IMR-90 (cell line): ENCODE measurements around the gene DCDC2. TPM values are rescaled to one million over a fixed set of nuclear protein-coding genes. Genes with fewer than 3 reads are reported as not detected.

Experiments used
- ATAC-seq: fragments of 200-7000 bp; cut with Tn5 transposase; 2 replicates; pipeline ENCODE4 v1.9.1; 2020; ENCODE audit warnings: low read depth, mild to moderate bottlenecking, moderate library complexity
- BruUV-seq: library from RNA; stranded (reverse); fragments of 400-500 nt; replicated peaks from 2 replicates; lab custom pipeline; 2021; lab: Mats Ljungman, UMichigan
- CTCF ChIA-PET: fragments of 300-600 bp; formaldehyde crosslinking; extraction: SDS; loops from one replicate; lab custom pipeline; 2021; ENCODE audit warnings: antibody characterized with exemption; lab: Yijun Ruan, JAX
- POLR2A ChIA-PET: fragments of 300-600 bp; sonication (Branson Sonifier 250); formaldehyde crosslinking; loops from one replicate; lab custom pipeline; 2022; ENCODE audit warnings: antibody characterized with exemption; ENCODE audit not compliant: unreplicated experiment; lab: Charles Lee
- DNase-seq: peaks from one replicate; pipeline ENCODE4 v3.0.0; 2013
- H2AFZ ChIP-seq: replicated peaks from 2 replicates; pipeline ENCODE3; 2013; ENCODE audit warnings: low read length, mild to moderate bottlenecking; ENCODE audit not compliant: poor library complexity
- H2AK5ac ChIP-seq: 2 replicates; pipeline ENCODE4 v1.6.1; 2013; ENCODE audit warnings: low read depth, low read length, inconsistent platforms
- H2AK9ac ChIP-seq: replicated peaks from 2 replicates; pipeline ENCODE3; 2013; ENCODE audit warnings: mild to moderate bottlenecking, low read depth, low read length, moderate library complexity; ENCODE audit not compliant: poor library complexity
- H2BK120ac ChIP-seq: 2 replicates; pipeline ENCODE4 v1.6.1; 2013; ENCODE audit warnings: low read depth, low read length, inconsistent platforms
- H2BK15ac ChIP-seq: 3 replicates; pipeline ENCODE4 v1.6.1; 2013; ENCODE audit warnings: low read depth, low read length, inconsistent platforms
- H2BK20ac ChIP-seq: 2 replicates; pipeline ENCODE4 v1.6.1; 2013; ENCODE audit warnings: low read depth, mild to moderate bottlenecking, inconsistent platforms, low read length, moderate library complexity
- H2BK5ac ChIP-seq: 2 replicates; pipeline ENCODE4 v1.6.1; 2013; ENCODE audit warnings: mild to moderate bottlenecking, low read depth, low read length, inconsistent platforms; ENCODE audit not compliant: poor library complexity, severe bottlenecking
- H3K14ac ChIP-seq: replicated peaks from 2 replicates; pipeline ENCODE4 v1.6.1; 2013; ENCODE audit warnings: low read depth, low read length, inconsistent platforms
- H3K18ac ChIP-seq: 2 replicates; pipeline ENCODE4 v1.6.1; 2013; ENCODE audit warnings: low read depth, low read length, control low read depth
- H3K23ac ChIP-seq: 2 replicates; pipeline ENCODE4 v1.6.1; 2013; ENCODE audit warnings: low read depth, low read length, inconsistent platforms
- H3K27ac ChIP-seq: 2 replicates; pipeline ENCODE4 v1.5.1; 2013; ENCODE audit warnings: mild to moderate bottlenecking, control low read depth, low read length; ENCODE audit not compliant: insufficient read depth
- H3K27me3 ChIP-seq: 2 replicates; pipeline ENCODE4 v1.6.1; 2013; ENCODE audit warnings: low read length; ENCODE audit not compliant: control insufficient read depth, insufficient read depth
- H3K36me3 ChIP-seq: 2 replicates; pipeline ENCODE4 v1.6.1; 2013; ENCODE audit warnings: low read length, mixed read lengths; ENCODE audit not compliant: control insufficient read depth, insufficient read depth
- H3K4ac ChIP-seq: 2 replicates; pipeline ENCODE4 v1.6.1; 2013; ENCODE audit warnings: low read depth, low read length, inconsistent platforms
- H3K4me1 ChIP-seq: 2 replicates; pipeline ENCODE4 v1.6.1; 2013; ENCODE audit warnings: low read length, mixed read lengths; ENCODE audit not compliant: control insufficient read depth, insufficient read depth
- H3K4me2 ChIP-seq: 2 replicates; pipeline ENCODE4 v1.6.1; 2013; ENCODE audit warnings: low read depth, mild to moderate bottlenecking, control low read depth, low read length, moderate library complexity
- H3K4me3 ChIP-seq: 2 replicates; pipeline ENCODE4 v1.5.1; 2013; ENCODE audit warnings: low read depth, mild to moderate bottlenecking, control low read depth, low read length, moderate library complexity; ENCODE audit not compliant: insufficient read depth
- H3K56ac ChIP-seq: 2 replicates; pipeline ENCODE4 v1.6.1; 2013; ENCODE audit warnings: low read length, inconsistent platforms; ENCODE audit not compliant: insufficient read depth; ENCODE audit errors: extremely low read depth
- H3K79me1 ChIP-seq, 2 experiments: 2 replicates each; pipeline ENCODE4 v1.6.1; 2013; ENCODE audit warnings: low read length in 2 of 2, inconsistent platforms in 1 of 2, low read depth in 1 of 2
- H3K9ac ChIP-seq: 2 replicates; pipeline ENCODE4 v1.6.1; 2013; ENCODE audit warnings: low read depth, low read length, control low read depth
- H3K9me1 ChIP-seq: 2 replicates; pipeline ENCODE4 v1.6.1; 2013; ENCODE audit warnings: low read length, inconsistent platforms; ENCODE audit not compliant: insufficient read depth
- H3K9me3 ChIP-seq: 2 replicates; pipeline ENCODE4 v1.6.1; 2013; ENCODE audit warnings: low read length; ENCODE audit not compliant: control insufficient read depth, insufficient read depth
- H4K20me1 ChIP-seq: 2 replicates; pipeline ENCODE4 v1.6.1; 2013; ENCODE audit warnings: low read length, inconsistent platforms; ENCODE audit not compliant: insufficient read depth
- H4K5ac ChIP-seq: 2 replicates; pipeline ENCODE4 v1.6.1; 2013; ENCODE audit warnings: mild to moderate bottlenecking, low read depth, low read length, control low read depth
- H4K8ac ChIP-seq, 2 experiments: 2 replicates each; pipeline ENCODE4 v1.6.1; 2013; ENCODE audit warnings: low read depth in 2 of 2, low read length in 2 of 2, control low read depth in 1 of 2, inconsistent platforms in 1 of 2
- H4K91ac ChIP-seq: 2 replicates; pipeline ENCODE4 v1.6.1; 2013; ENCODE audit warnings: low read depth, low read length, inconsistent platforms; ENCODE audit not compliant: insufficient read depth
- BHLHE40 ChIP-seq: fragments of 150-350 bp; IDR thresholded peaks from 2 replicates; pipeline ENCODE4 v1.6.1; 2016; ENCODE audit warnings: mild to moderate bottlenecking, low read depth, low read length
- CEBPB ChIP-seq: IDR thresholded peaks from 2 replicates; pipeline ENCODE4 v1.6.1; 2012; ENCODE audit warnings: low read depth, low read length, improper control_type of control experiment
- CHD1 ChIP-seq: IDR thresholded peaks from 2 replicates; pipeline ENCODE4 v1.6.1; 2012; ENCODE audit warnings: low read depth, low read length, improper control_type of control experiment
- FOS ChIP-seq: fragments of 150-350 bp; IDR thresholded peaks from 2 replicates; pipeline ENCODE4 v1.6.1; 2016; ENCODE audit warnings: low read depth, low read length
- MAFK ChIP-seq: IDR thresholded peaks from 2 replicates; pipeline ENCODE4 v1.6.1; 2012; ENCODE audit warnings: low read depth, low read length, improper control_type of control experiment
- MAZ ChIP-seq: IDR thresholded peaks from 2 replicates; pipeline ENCODE4 v1.6.1; 2012; ENCODE audit warnings: low read depth, mild to moderate bottlenecking, low read length, improper control_type of control experiment, moderate library complexity, borderline replicate concordance
- MXI1 ChIP-seq: IDR thresholded peaks from 2 replicates; pipeline ENCODE4 v1.6.1; 2012; ENCODE audit warnings: low read depth, mild to moderate bottlenecking, low read length, moderate library complexity, borderline replicate concordance
- NFE2L2 ChIP-seq: fragments of 150-350 bp; IDR thresholded peaks from 2 replicates; pipeline ENCODE4 v1.6.1; 2016; ENCODE audit warnings: low read depth, mild to moderate bottlenecking, low read length
- POLR2A ChIP-seq: IDR thresholded peaks from 2 replicates; pipeline ENCODE4 v1.6.1; 2012; ENCODE audit warnings: mild to moderate bottlenecking, low read depth, low read length
- RAD21 ChIP-seq: IDR thresholded peaks from 2 replicates; pipeline ENCODE4 v1.6.1; 2012; ENCODE audit warnings: low read length, improper control_type of control experiment
- RCOR1 ChIP-seq: IDR thresholded peaks from 2 replicates; pipeline ENCODE4 v1.6.1; 2012; ENCODE audit warnings: mild to moderate bottlenecking, low read length, improper control_type of control experiment; ENCODE audit not compliant: insufficient replicate concordance
- RFX5 ChIP-seq: IDR thresholded peaks from 2 replicates; pipeline ENCODE4 v1.8.0; 2012; ENCODE audit warnings: low read depth, mild to moderate bottlenecking, low read length, moderate library complexity
- SMC3 ChIP-seq: fragments of 150-350 bp; IDR thresholded peaks from 2 replicates; pipeline ENCODE4 v1.6.1; 2016; ENCODE audit warnings: low read depth, mild to moderate bottlenecking, antibody characterized with exemption, low read length, moderate library complexity
- WGBS, 2 experiments: methylation state at CpG; one replicate each; pipeline versions ENCODE4 v1.1.5 to v1.1.7; 2013; ENCODE audit warnings: missing lambda C conversion rate in 2 of 2; ENCODE audit not compliant: insufficient read length in 1 of 2; ENCODE audit errors: extremely low coverage in 2 of 2; 5-methylcytosine and 5-hydroxymethylcytosine counted together
- dilution Hi-C: fragments of 300-500 bp; cut with HindIII; formaldehyde crosslinking; loops from one replicate; pipeline ENCODE4 v1.14.3; 2018; ENCODE audit warnings: low sequenced_read_pairs; ENCODE audit not compliant: unreplicated experiment
- in situ Hi-C: fragments of 300-500 bp; cut with MboI; formaldehyde crosslinking; loops from 3 replicates; pipeline ENCODE4 v1.14.3; 2019; ENCODE audit warnings: low sequenced_read_pairs, inconsistent platforms, mixed read lengths
- intact Hi-C: fragments of 100-400 bp; cut with micrococcal nuclease; formaldehyde crosslinking; loops from 2 replicates; pipeline ENCODE4 v1.10.0; 2022
- polyA plus RNA-seq, 3 experiments: library from polyadenylated mRNA; depleted of rRNA; stranded (reverse); fragments of >200 nt; gene quantifications; 2 replicates each; pipeline ENCODE4 v1.2.3, GENCODE V29; 2012; ENCODE audit warnings: low replicate concordance in 1 of 3
- total RNA-seq: library from RNA; depleted of rRNA; stranded (reverse); fragments of >200 nt; gene quantifications from 2 replicates; pipeline ENCODE4 v1.2.3, GENCODE V29; 2012
- TF ChIP-seq, protein P1 (sequence below): fragments of 150-350 bp; IDR thresholded peaks from 2 replicates; pipeline ENCODE4 v1.6.1; 2016; ENCODE audit warnings: low read depth, mild to moderate bottlenecking, low read length, moderate library complexity, borderline replicate concordance
- TF ChIP-seq, protein P2 (sequence below): fragments of 150-350 bp; IDR thresholded peaks from 2 replicates; pipeline ENCODE4 v1.6.1; 2017; ENCODE audit warnings: mild to moderate bottlenecking, antibody characterized with exemption, low read length, low read depth

Gene DCDC2
- total and polyA plus RNA-seq, 2 of the 4 experiments (the other 2 are of a cell fraction) = not detected

DNA sequence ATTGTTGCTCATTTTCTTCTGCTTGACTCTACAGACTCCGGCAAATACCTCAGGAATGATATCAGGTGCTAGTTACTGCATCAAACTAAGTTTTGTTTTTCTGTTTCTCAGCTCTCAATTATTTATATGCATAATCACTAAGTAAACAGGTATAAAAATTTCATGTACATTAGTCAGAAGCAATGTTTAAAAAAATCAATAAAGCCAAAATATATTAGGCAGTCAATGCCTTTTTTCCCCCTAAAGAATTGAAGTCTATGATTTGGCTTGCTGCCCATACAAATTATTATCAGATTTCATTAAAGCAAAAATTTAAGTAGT lies 24.3 kb upstream of the DCDC2 start:
- intact Hi-C loops (no loop called here), dilution Hi-C loops (no loop called here), in situ Hi-C loops (no loop called here)
- no peaks in the 10 kb centered on the region for H3K4me1 ChIP-seq
- DNase-seq (no peak), ATAC-seq (no peak)
- no TSS peak for BruUV-seq
- no peak overlapping the region for H3K18ac ChIP-seq
- no peaks in the 10 kb centered on the region for H3K9me1 ChIP-seq
- no peak overlapping the region for H2BK120ac ChIP-seq
- no peak overlapping the region for H3K4ac ChIP-seq
- no peak overlapping the region for H2AK5ac ChIP-seq
- H3K79me1 ChIP-seq = no peaks in the 10 kb centered on the region
- no peak overlapping the region for H3K27ac ChIP-seq
- no peak overlapping the region for H2AK9ac ChIP-seq
- ChIA-PET POLR2A (no interaction called here), CTCF (interaction anchor here (0.8 kb wide), 1 partner anchor 99 kb away, joined by 3 read pairs; no protein-coding TSS in a partner anchor)
- no peaks in the 10 kb centered on the region for H3K9me3 ChIP-seq
- no peaks in the 10 kb centered on the region for H4K20me1 ChIP-seq
- TF ChIP-seq CEBPB = no peak
- TF ChIP-seq RCOR1 = no peak
- no peak for TF ChIP-seq MXI1
- TF ChIP-seq, protein P1, sequence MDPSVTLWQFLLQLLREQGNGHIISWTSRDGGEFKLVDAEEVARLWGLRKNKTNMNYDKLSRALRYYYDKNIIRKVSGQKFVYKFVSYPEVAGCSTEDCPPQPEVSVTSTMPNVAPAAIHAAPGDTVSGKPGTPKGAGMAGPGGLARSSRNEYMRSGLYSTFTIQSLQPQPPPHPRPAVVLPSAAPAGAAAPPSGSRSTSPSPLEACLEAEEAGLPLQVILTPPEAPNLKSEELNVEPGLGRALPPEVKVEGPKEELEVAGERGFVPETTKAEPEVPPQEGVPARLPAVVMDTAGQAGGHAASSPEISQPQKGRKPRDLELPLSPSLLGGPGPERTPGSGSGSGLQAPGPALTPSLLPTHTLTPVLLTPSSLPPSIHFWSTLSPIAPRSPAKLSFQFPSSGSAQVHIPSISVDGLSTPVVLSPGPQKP = no peak
- TF ChIP-seq BHLHE40 = no peak
- TF ChIP-seq MAFK = no peak
- TF ChIP-seq CHD1 = no peak
- no peak for TF ChIP-seq NFE2L2
- no peak for TF ChIP-seq MAZ
- no peak for TF ChIP-seq RFX5
- no peak for TF ChIP-seq RAD21
- no peak for TF ChIP-seq POLR2A
- TF ChIP-seq SMC3 = no peak
- TF ChIP-seq FOS = no peak
- TF ChIP-seq, protein P2, sequence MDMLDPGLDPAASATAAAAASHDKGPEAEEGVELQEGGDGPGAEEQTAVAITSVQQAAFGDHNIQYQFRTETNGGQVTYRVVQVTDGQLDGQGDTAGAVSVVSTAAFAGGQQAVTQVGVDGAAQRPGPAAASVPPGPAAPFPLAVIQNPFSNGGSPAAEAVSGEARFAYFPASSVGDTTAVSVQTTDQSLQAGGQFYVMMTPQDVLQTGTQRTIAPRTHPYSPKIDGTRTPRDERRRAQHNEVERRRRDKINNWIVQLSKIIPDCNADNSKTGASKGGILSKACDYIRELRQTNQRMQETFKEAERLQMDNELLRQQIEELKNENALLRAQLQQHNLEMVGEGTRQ = no peak
- no peak overlapping the region for H4K91ac ChIP-seq
- no peak overlapping the region for H3K4me2 ChIP-seq
- H3K56ac ChIP-seq = no peak overlapping the region
- H4K8ac ChIP-seq = no peak overlapping the region
- H2AFZ ChIP-seq = no peak overlapping the region
- no peak overlapping the region for H3K9ac ChIP-seq
- H3K14ac ChIP-seq = no peak overlapping the region
- H3K4me3 ChIP-seq = no peak overlapping the region
- H3K36me3 ChIP-seq = no peaks in the 10 kb centered on the region
- H4K5ac ChIP-seq = no peak overlapping the region
- WGBS, 2 experiments = no CpG with 5 or more reads among the region's 1 CpG
- H2BK20ac ChIP-seq = no peak overlapping the region
- H2BK5ac ChIP-seq = no peak overlapping the region
- H2BK15ac ChIP-seq = no peak overlapping the region
- no peaks in the 10 kb centered on the region for H3K27me3 ChIP-seq
- H3K23ac ChIP-seq = no peak overlapping the region
